Measurements from ENCODE around the gene HS3ST3B1. TPM values are rescaled to one million over a fixed set of nuclear protein-coding genes. Genes with fewer than 3 reads are reported as not detected.

Gene HS3ST3B1
- total RNA-seq, 1 experiment from 2014 or later, result 0.59 TPM

DNA sequence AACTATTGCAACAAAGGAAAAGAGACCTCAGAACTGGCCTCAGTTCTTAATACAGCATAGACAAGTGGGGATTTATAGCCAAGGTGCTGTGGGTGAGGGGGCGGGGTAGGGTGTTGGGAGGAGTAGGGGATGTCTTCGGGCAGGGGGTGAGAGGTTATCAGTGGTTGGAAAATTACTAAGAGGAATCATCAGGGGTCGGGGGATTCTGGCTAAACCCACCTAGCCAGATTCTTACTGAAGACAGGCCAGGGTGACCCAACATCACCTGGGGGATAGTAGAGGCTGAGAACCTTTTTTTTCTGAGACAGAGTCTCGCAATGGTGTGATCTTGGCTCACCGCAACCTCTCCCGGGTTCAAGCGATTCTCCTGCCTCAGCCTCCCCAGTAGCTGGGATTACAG, 32.6 kb downstream of the HS3ST3B1 start:
- ChIA-PET CTCF (no interaction called here), POLR2A (no interaction called here)
- Histone ChIP-seq H3K4me3 (ENCODE audit: low read depth in 2 of 2, low read length in 2 of 2) (no peak overlapping the region), H3K9me3 (ENCODE audit: control insufficient read depth, insufficient read depth, low read depth, low read length) (no peaks in the 10 kb centered on the region), H3K27ac (ENCODE audit: low read length) (no peak overlapping the region), H3K27me3 (ENCODE audit: control insufficient read depth, insufficient read depth, low read length) (no peaks in the 10 kb centered on the region; the same call in 1 of the 2 replicates), H3K4me1 (ENCODE audit: control insufficient read depth, insufficient read depth, low read length) (no peaks in the 10 kb centered on the region), H3K36me3 (ENCODE audit: control insufficient read depth, insufficient read depth, low read length) (no peaks in the 10 kb centered on the region)
- TF ChIP-seq, protein P1, sequence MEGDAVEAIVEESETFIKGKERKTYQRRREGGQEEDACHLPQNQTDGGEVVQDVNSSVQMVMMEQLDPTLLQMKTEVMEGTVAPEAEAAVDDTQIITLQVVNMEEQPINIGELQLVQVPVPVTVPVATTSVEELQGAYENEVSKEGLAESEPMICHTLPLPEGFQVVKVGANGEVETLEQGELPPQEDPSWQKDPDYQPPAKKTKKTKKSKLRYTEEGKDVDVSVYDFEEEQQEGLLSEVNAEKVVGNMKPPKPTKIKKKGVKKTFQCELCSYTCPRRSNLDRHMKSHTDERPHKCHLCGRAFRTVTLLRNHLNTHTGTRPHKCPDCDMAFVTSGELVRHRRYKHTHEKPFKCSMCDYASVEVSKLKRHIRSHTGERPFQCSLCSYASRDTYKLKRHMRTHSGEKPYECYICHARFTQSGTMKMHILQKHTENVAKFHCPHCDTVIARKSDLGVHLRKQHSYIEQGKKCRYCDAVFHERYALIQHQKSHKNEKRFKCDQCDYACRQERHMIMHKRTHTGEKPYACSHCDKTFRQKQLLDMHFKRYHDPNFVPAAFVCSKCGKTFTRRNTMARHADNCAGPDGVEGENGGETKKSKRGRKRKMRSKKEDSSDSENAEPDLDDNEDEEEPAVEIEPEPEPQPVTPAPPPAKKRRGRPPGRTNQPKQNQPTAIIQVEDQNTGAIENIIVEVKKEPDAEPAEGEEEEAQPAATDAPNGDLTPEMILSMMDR (IDR thresholded peaks at IDR 0.05), result no peak
- no peak for TF ChIP-seq SIN3A (IDR thresholded peaks at IDR 0.05; ENCODE audit: borderline replicate concordance, insufficient read depth, low read depth, low read length)
- intact Hi-C loops (cut with micrococcal nuclease; ENCODE audit: unreplicated experiment), result no loop called here
- no peak for DNase-seq (ENCODE audit: low read depth, low spot score)
- ATAC-seq, result no peak
- in situ Hi-C loops (cut with HindIII; ENCODE audit: low pct_unique_long_range_greater_than_20kb, low sequenced_read_pairs), result no loop called here
- BruUV-seq (replicated peaks), result no TSS peak

DNA sequence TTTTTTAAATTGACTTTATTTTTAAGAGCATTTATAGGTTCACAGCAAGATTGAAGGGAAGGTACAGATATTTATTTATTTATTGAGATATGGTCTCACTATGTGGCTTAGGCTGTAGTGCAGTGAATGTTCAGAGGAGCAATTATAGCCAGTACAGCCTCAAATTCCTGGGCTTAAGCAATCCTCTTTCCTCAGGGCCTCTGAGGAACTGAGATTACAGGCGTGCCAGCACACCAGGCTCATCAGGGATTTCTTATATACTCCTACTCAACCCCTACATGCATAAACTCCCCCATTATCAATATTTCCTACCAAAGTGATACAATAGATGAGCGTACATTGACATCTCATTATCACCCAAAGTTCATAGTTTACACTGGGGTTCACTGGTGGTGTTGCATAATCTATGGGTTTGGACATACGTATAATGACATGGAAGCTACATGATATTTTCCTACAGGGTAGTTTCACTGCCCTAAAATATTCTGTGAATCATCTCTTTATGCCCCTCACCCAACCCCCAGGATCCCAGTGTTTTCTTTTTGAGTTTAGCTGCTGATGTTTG, 33.5 kb downstream of the HS3ST3B1 start:
- in situ Hi-C loops (cut with HindIII; ENCODE audit: low pct_unique_long_range_greater_than_20kb, low sequenced_read_pairs) (no loop called here), intact Hi-C loops (cut with micrococcal nuclease; ENCODE audit: unreplicated experiment) (no loop called here)
- Histone ChIP-seq H3K9me3 (ENCODE audit: control insufficient read depth, insufficient read depth, low read depth, low read length) (no peaks in the 10 kb centered on the region), H3K4me3 (ENCODE audit: low read depth in 2 of 2, low read length in 2 of 2) (no peak overlapping the region), H3K4me1 (ENCODE audit: control insufficient read depth, insufficient read depth, low read length) (no peaks in the 10 kb centered on the region), H3K27me3 (ENCODE audit: control insufficient read depth, insufficient read depth, low read length) (no peaks in the 10 kb centered on the region), H3K27ac (ENCODE audit: low read length) (no peak overlapping the region), H3K36me3 (ENCODE audit: control insufficient read depth, insufficient read depth, low read length) (no peaks in the 10 kb centered on the region)
- no peak for ATAC-seq
- TF ChIP-seq, protein P1 (IDR thresholded peaks at IDR 0.05), result no peak
- no peak for TF ChIP-seq TCF7L2 (IDR thresholded peaks at IDR 0.05; ENCODE audit: low read depth, low read length)
- POLR2A ChIA-PET, result no interaction called here
- BruUV-seq (replicated peaks), result no TSS peak
- no peak for DNase-seq (ENCODE audit: low read depth, low spot score)
- CTCF ChIA-PET, result no interaction called here

DNA sequence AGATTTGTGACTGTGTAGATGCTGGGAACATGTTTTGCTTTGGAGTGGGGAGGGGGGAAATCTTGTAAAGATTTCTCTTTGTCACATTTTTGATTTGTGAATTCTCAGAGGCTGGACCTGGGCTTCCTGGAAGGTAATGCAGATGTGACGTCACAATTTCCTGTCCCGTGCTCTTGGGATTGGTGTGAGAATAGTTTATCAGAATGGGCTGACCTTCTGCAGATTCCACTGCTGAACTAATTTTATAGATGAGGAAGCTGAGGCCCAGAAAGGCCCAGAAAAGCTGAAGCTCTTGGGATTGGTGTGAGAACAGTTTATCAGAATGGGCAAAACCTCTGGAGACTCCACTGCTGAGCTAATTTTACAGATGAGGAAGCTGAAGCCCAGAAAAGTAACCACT, 34.0 kb downstream of the HS3ST3B1 start:
- CTCF ChIA-PET, result no interaction called here
- no peak for DNase-seq (ENCODE audit: low read depth, low spot score)
- H3K9me3 ChIP-seq (ENCODE audit: control insufficient read depth, insufficient read depth, low read depth, low read length), result no peaks in the 10 kb centered on the region
- POLR2A ChIA-PET, result no interaction called here
- no peak for ATAC-seq
- H3K27ac ChIP-seq (ENCODE audit: low read length), result no peak overlapping the region
- no TSS peak for BruUV-seq (replicated peaks)
- TF ChIP-seq, protein P1 (IDR thresholded peaks at IDR 0.05), result no peak
- TF ChIP-seq SIN3A (IDR thresholded peaks at IDR 0.05; ENCODE audit: borderline replicate concordance, insufficient read depth, low read depth, low read length) (no peak), POLR2AphosphoS5 (IDR thresholded peaks at IDR 0.05; ENCODE audit: low read depth, low read length) (no peak), TCF7L2 (IDR thresholded peaks at IDR 0.05; ENCODE audit: low read depth, low read length) (no peak)
- TF ChIP-seq, protein P2, sequence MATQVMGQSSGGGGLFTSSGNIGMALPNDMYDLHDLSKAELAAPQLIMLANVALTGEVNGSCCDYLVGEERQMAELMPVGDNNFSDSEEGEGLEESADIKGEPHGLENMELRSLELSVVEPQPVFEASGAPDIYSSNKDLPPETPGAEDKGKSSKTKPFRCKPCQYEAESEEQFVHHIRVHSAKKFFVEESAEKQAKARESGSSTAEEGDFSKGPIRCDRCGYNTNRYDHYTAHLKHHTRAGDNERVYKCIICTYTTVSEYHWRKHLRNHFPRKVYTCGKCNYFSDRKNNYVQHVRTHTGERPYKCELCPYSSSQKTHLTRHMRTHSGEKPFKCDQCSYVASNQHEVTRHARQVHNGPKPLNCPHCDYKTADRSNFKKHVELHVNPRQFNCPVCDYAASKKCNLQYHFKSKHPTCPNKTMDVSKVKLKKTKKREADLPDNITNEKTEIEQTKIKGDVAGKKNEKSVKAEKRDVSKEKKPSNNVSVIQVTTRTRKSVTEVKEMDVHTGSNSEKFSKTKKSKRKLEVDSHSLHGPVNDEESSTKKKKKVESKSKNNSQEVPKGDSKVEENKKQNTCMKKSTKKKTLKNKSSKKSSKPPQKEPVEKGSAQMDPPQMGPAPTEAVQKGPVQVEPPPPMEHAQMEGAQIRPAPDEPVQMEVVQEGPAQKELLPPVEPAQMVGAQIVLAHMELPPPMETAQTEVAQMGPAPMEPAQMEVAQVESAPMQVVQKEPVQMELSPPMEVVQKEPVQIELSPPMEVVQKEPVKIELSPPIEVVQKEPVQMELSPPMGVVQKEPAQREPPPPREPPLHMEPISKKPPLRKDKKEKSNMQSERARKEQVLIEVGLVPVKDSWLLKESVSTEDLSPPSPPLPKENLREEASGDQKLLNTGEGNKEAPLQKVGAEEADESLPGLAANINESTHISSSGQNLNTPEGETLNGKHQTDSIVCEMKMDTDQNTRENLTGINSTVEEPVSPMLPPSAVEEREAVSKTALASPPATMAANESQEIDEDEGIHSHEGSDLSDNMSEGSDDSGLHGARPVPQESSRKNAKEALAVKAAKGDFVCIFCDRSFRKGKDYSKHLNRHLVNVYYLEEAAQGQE (IDR thresholded peaks at IDR 0.05; ENCODE audit: insufficient read depth in 1 of 2, low read depth in 2 of 2, low read length in 1 of 2), result no peak
- H3K27me3 ChIP-seq (ENCODE audit: control insufficient read depth, insufficient read depth, low read length), result no peaks in the 10 kb centered on the region
- H3K36me3 ChIP-seq (ENCODE audit: control insufficient read depth, insufficient read depth, low read length), result no peaks in the 10 kb centered on the region
- intact Hi-C loops (cut with micrococcal nuclease; ENCODE audit: unreplicated experiment) (no loop called here), in situ Hi-C loops (cut with HindIII; ENCODE audit: low pct_unique_long_range_greater_than_20kb, low sequenced_read_pairs) (no loop called here)
- H3K4me3 ChIP-seq (ENCODE audit: low read depth in 2 of 2, low read length in 2 of 2), result no peak overlapping the region
- no peaks in the 10 kb centered on the region for H3K4me1 ChIP-seq (ENCODE audit: control insufficient read depth, insufficient read depth, low read length)

All from Panc1 (cell line).